K562 (cell line): ENCODE measurements around the gene MRPL4.

ENCODE experiments used
- CBFB ChIP-seq: sonication (generic); formaldehyde crosslinking; IDR thresholded peaks from 2 replicates; pipeline ENCODE4 v1.4.0; 2020; ENCODE audit warnings: mild to moderate bottlenecking, missing genetic modification reagents
- CTCF ChIP-seq, 3 experiments: IDR thresholded peaks in 2 of 3; conservative IDR thresholded peaks in 1 of 3; 2 replicates each; pipeline ENCODE4 v1.5.1; 2011 to 2012; ENCODE audit warnings: low read length in 3 of 3, mild to moderate bottlenecking in 3 of 3, control low read depth in 2 of 3, improper control_type of control experiment in 1 of 3, inconsistent platforms in 1 of 3, low read depth in 1 of 3, mixed read lengths in 1 of 3, moderate library complexity in 1 of 3; ENCODE audit not compliant: insufficient read depth in 2 of 3
- MAX ChIP-seq: sonication (generic); formaldehyde crosslinking; IDR thresholded peaks from 2 replicates; pipeline ENCODE4 v1.9.0; 2022; ENCODE audit warnings: mild to moderate bottlenecking, missing genetic modification reagents
- POLR2A ChIP-seq: fragments of 450-650 bp; conservative IDR thresholded peaks from 2 replicates; pipeline ENCODE4 v1.6.1; 2016

- TF ChIP-seq CBFB (CRISPR knock-in tag) (no peak), POLR2A (no peak), CTCF (IDR thresholded peaks at IDR 0.05 in 2 of 3, conservative IDR thresholded peaks at IDR 0.05 in 1 of 3; ENCODE audit: insufficient read depth in 2 of 3, low read depth in 1 of 3, low read length in 3 of 3) (no peak), MAX (CRISPR knock-in tag) (no peak)
Observed at GRCh38 chr19:10206226-10206885, 45.7 kb upstream of the MRPL4 start.
